Fibroblast of pulmonary artery (primary cell): Measurements from ENCODE around the gene HAPLN1.

Experiments used
- DNase-seq: peaks from one replicate; pipeline ENCODE4 v3.0.0-alpha.2; 2010; ENCODE audit warnings: low read depth
- H3K4me3 ChIP-seq: replicated peaks from 2 replicates; pipeline ENCODE4 v1.5.1; 2011; ENCODE audit warnings: low read depth, mild to moderate bottlenecking, control low read depth, low read length, moderate library complexity
- CTCF ChIP-seq: IDR thresholded peaks from 2 replicates; pipeline ENCODE4 v1.5.1; 2011; ENCODE audit warnings: mild to moderate bottlenecking, control low read depth, low read length, inconsistent platforms; ENCODE audit errors: missing control alignments

Gene HAPLN1

GRCh38 chr5:83708170-83708569, 12.5 kb downstream of the HAPLN1 start:
- no peak overlapping the region for H3K4me3 ChIP-seq
- no peak for TF ChIP-seq CTCF
- DNase-seq, result no peak

- no peak for DNase-seq
- H3K4me3 ChIP-seq, result no peak overlapping the region
- TF ChIP-seq CTCF, result no peak
These were observed 17.6 kb downstream of the HAPLN1 start for GRCh38 chr5:83703059-83703458.

GRCh38 chr5:83701886-83702285, 18.8 kb downstream of the HAPLN1 start:
- TF ChIP-seq CTCF, result no peak
- peak; percentile 26 for DNase-seq

GRCh38 chr5:83689881-83690280, 30.8 kb downstream of the HAPLN1 start:
- H3K4me3 ChIP-seq, result no peak overlapping the region
- no peak for TF ChIP-seq CTCF
- DNase-seq, result no peak

More at GRCh38 chr5:83701886-83702285, 18.8 kb downstream of the HAPLN1 start:
- no peak overlapping the region for H3K4me3 ChIP-seq

GRCh38 chr5:83688281-83688680, 32.4 kb downstream of the HAPLN1 start:
- no peak overlapping the region for H3K4me3 ChIP-seq
- TF ChIP-seq CTCF, result no peak
- DNase-seq, result no peak

- H3K4me3 ChIP-seq, result no peak overlapping the region
- TF ChIP-seq CTCF, result no peak
- no peak for DNase-seq
These were observed 33.5 kb downstream of the HAPLN1 start for GRCh38 chr5:83687124-83687619.

GRCh38 chr5:83686251-83686650, 34.4 kb downstream of the HAPLN1 start:
- no peak for TF ChIP-seq CTCF
- no peak overlapping the region for H3K4me3 ChIP-seq
- no peak for DNase-seq
